Measurements from ENCODE around the gene GPR101. TPM values are rescaled to one million over a fixed set of nuclear protein-coding genes. Genes with fewer than 3 reads are reported as not detected.
A peak's percentile ranks its signal among the peaks of the same experiment; 100 is the strongest.

GPR101 gene
- total and polyA plus RNA-seq, 2 of the 4 experiments (the other 2 are of a cell fraction): not detected

DNA sequence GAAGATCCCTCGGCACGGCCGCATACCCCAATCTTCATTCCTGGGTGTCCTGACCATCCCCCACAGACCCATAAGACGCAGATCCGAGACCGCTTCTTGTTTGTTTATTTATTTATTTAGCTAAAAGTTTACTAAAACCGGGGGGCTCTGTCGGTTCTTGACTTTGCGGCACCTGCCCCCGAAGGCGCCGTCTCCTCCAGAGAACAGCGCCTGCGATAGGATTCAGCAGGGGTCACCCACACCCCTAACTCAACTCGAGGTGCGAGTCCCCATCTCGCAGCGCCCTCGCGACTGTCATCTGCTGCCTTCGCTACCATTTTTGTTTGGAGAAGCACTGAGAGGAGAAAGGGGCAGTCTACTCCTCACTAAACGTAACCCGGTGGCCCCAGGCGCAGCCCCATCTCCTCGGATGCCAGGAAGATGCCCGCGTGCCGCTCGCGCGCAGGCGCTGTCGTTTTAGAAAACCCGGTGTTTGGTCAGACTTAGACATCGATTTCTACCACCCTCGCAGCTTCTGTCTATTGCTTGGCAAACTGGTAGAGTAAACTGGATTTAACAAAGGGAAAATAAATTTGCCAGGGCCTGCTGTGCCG is 18.9 kb upstream of the GPR101 start:
- H3K36me3 ChIP-seq (ENCODE audit: control insufficient read depth, insufficient read depth, low read length): no peaks in the 10 kb centered on the region
- peak overlapping the region; percentile 35; the same call in 1 of the 2 replicates for H3K4me3 ChIP-seq (ENCODE audit: insufficient read depth, low read depth, low read length)
- no peak overlapping the region for H3K18ac ChIP-seq (ENCODE audit: low read depth, low read length)
- in situ Hi-C loops (cut with MboI; ENCODE audit: low sequenced_read_pairs): no loop called here
- H3K27ac ChIP-seq (ENCODE audit: insufficient read depth, low read length): no peak overlapping the region
- H3K9ac ChIP-seq (ENCODE audit: low read depth, low read length): no peak overlapping the region
- dilution Hi-C loops (cut with HindIII; ENCODE audit: low sequenced_read_pairs, unreplicated experiment): no loop called here
- no peaks in the 10 kb centered on the region for H3K9me1 ChIP-seq (ENCODE audit: insufficient read depth, low read length)
- ChIA-PET CTCF (interaction anchor here (1.2 to 1.5 kb wide), 2 partner anchors 12 to 27 kb away, joined by 3 to 4 read pairs; no protein-coding TSS in a partner anchor), POLR2A (ENCODE audit: unreplicated experiment) (no interaction called here)
- no peak overlapping the region for H3K4ac ChIP-seq (ENCODE audit: low read depth, low read length)
- no peak overlapping the region for H3K56ac ChIP-seq (ENCODE audit: extremely low read depth, insufficient read depth, low read length)
- no peak overlapping the region for H4K5ac ChIP-seq (ENCODE audit: low read depth, low read length)
- no peak overlapping the region for H2BK20ac ChIP-seq (ENCODE audit: low read depth, low read length)
- no peaks in the 10 kb centered on the region for H3K9me3 ChIP-seq (ENCODE audit: control insufficient read depth, insufficient read depth, low read length)
- no peak overlapping the region for H2BK5ac ChIP-seq (ENCODE audit: low read depth, low read length, poor library complexity, severe bottlenecking)
- DNase-seq (no peak), ATAC-seq (ENCODE audit: low read depth) (no peak)
- H2BK120ac ChIP-seq (ENCODE audit: low read depth, low read length): no peak overlapping the region
- H3K14ac ChIP-seq (replicated peaks; ENCODE audit: low read depth, low read length): no peak overlapping the region
- H4K91ac ChIP-seq (ENCODE audit: insufficient read depth, low read depth, low read length): no peak overlapping the region
- no peak overlapping the region for H2AK9ac ChIP-seq (replicated peaks; ENCODE audit: low read depth, low read length, poor library complexity)
- H3K4me2 ChIP-seq (ENCODE audit: low read depth, low read length): peak overlapping the region; percentile 79
- no peaks in the 10 kb centered on the region for H4K20me1 ChIP-seq (ENCODE audit: insufficient read depth, low read length)
- intact Hi-C loops (cut with micrococcal nuclease): loop anchor here (1.0 kb wide), 1 partner anchor 97 kb away; no protein-coding TSS in a partner anchor
- TF ChIP-seq, protein P1, sequence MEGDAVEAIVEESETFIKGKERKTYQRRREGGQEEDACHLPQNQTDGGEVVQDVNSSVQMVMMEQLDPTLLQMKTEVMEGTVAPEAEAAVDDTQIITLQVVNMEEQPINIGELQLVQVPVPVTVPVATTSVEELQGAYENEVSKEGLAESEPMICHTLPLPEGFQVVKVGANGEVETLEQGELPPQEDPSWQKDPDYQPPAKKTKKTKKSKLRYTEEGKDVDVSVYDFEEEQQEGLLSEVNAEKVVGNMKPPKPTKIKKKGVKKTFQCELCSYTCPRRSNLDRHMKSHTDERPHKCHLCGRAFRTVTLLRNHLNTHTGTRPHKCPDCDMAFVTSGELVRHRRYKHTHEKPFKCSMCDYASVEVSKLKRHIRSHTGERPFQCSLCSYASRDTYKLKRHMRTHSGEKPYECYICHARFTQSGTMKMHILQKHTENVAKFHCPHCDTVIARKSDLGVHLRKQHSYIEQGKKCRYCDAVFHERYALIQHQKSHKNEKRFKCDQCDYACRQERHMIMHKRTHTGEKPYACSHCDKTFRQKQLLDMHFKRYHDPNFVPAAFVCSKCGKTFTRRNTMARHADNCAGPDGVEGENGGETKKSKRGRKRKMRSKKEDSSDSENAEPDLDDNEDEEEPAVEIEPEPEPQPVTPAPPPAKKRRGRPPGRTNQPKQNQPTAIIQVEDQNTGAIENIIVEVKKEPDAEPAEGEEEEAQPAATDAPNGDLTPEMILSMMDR (conservative IDR thresholded peaks at IDR 0.05; ENCODE audit: low read depth, low read length): no peak
- TF ChIP-seq ELK1 (IDR thresholded peaks at IDR 0.05; ENCODE audit: borderline replicate concordance, low read depth, low read length) (no peak), CHD1 (IDR thresholded peaks at IDR 0.05; ENCODE audit: low read depth, low read length) (no peak), MXI1 (IDR thresholded peaks at IDR 0.05; ENCODE audit: borderline replicate concordance, low read depth, low read length) (no peak), POLR2A (IDR thresholded peaks at IDR 0.05; ENCODE audit: low read depth, low read length) (no peak), CEBPB (IDR thresholded peaks at IDR 0.05; ENCODE audit: low read depth, low read length) (no peak), RCOR1 (IDR thresholded peaks at IDR 0.05; ENCODE audit: insufficient replicate concordance, low read length) (no peak), SMC3 (IDR thresholded peaks at IDR 0.05; ENCODE audit: low read depth, low read length) (no peak), FOS (IDR thresholded peaks at IDR 0.05; ENCODE audit: low read depth, low read length) (no peak), RAD21 (IDR thresholded peaks at IDR 0.05; ENCODE audit: low read length) (no peak), MAZ (IDR thresholded peaks at IDR 0.05; ENCODE audit: borderline replicate concordance, low read depth, low read length) (no peak), MAFK (IDR thresholded peaks at IDR 0.05; ENCODE audit: low read depth, low read length) (no peak), BHLHE40 (IDR thresholded peaks at IDR 0.05; ENCODE audit: low read depth, low read length) (no peak), NFE2L2 (IDR thresholded peaks at IDR 0.05; ENCODE audit: low read depth, low read length) (no peak), RFX5 (IDR thresholded peaks at IDR 0.05; ENCODE audit: low read depth, low read length) (no peak)
- TF ChIP-seq, protein P2, sequence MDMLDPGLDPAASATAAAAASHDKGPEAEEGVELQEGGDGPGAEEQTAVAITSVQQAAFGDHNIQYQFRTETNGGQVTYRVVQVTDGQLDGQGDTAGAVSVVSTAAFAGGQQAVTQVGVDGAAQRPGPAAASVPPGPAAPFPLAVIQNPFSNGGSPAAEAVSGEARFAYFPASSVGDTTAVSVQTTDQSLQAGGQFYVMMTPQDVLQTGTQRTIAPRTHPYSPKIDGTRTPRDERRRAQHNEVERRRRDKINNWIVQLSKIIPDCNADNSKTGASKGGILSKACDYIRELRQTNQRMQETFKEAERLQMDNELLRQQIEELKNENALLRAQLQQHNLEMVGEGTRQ (IDR thresholded peaks at IDR 0.05; ENCODE audit: low read depth, low read length): no peak
- no peak overlapping the region for H2AK5ac ChIP-seq (ENCODE audit: low read depth, low read length)
- H2BK15ac ChIP-seq (ENCODE audit: low read depth, low read length): no peak overlapping the region
- no TSS peak for BruUV-seq (replicated peaks)
- peak overlapping the region; percentile 80 for H2AFZ ChIP-seq (replicated peaks; ENCODE audit: low read length, poor library complexity)
- H3K4me1 ChIP-seq (ENCODE audit: control insufficient read depth, insufficient read depth, low read length): no peaks in the 10 kb centered on the region
- H3K79me1 ChIP-seq (ENCODE audit: low read depth in 1 of 2, low read length in 2 of 2): no peaks in the 10 kb centered on the region
- H4K8ac ChIP-seq (ENCODE audit: low read depth in 2 of 2, low read length in 2 of 2): no peak overlapping the region
- H3K27me3 ChIP-seq (ENCODE audit: control insufficient read depth, insufficient read depth, low read length): peaks cover 6% of the 10 kb centered on the region
- no peak overlapping the region for H3K23ac ChIP-seq (ENCODE audit: low read depth, low read length)
- 29% methylated on average over 3 of the region's 37 CpGs; no CpG with 5 or more reads in 1 of the 2 experiments for WGBS, 2 experiments (ENCODE audit: extremely low coverage in 2 of 2, insufficient read length in 1 of 2)
